Endothelial cell of umbilical vein (primary cell): Measurements from ENCODE around the gene PDCD6IP. TPM values are rescaled to one million over a fixed set of nuclear protein-coding genes. Genes with fewer than 3 reads are reported as not detected.

Experiments
- BruUV-seq: library from RNA; stranded (reverse); fragments of 400-500 nt; replicated peaks from 2 replicates; lab custom pipeline; 2021; lab: Mats Ljungman, UMichigan
- CTCF ChIA-PET: fragments of 300-600, 350-600 bp; sonication (Branson Sonifier 250); formaldehyde crosslinking; loops from one replicate; lab custom pipeline; 2021; ENCODE audit warnings: antibody characterized with exemption, inconsistent platforms; lab: Charles Lee
- POLR2A ChIA-PET: fragments of 300-600, 350-600 bp; sonication (Branson Sonifier 250); formaldehyde crosslinking; loops from one replicate; lab custom pipeline; 2021; ENCODE audit warnings: antibody characterized with exemption, inconsistent platforms; lab: Charles Lee
- DNase-seq: peaks from one replicate; pipeline ENCODE4 v3.0.0-alpha.2; 2011; ENCODE audit warnings: low read depth, low spot score
- FAIRE-seq: peaks from 2 replicates; lab custom pipeline; 2011; peaks lifted over from hg19 to GRCh38; lab: Jason Lieb, UNC
- H2AFZ ChIP-seq: 2 replicates; pipeline ENCODE4 v1.6.0; 2012; ENCODE audit warnings: low read depth, low read length, control low read depth, inconsistent platforms
- H3K27ac ChIP-seq: 2 replicates; pipeline ENCODE4 v1.5.1; 2011; ENCODE audit warnings: low read depth, mild to moderate bottlenecking, control low read depth, low read length, moderate library complexity; ENCODE audit not compliant: insufficient read depth
- H3K27me3 ChIP-seq, 2 experiments: 2 replicates each; pipeline versions ENCODE4 v1.6.0 to v1.6.1; 2011; ENCODE audit warnings: low read length in 2 of 2, mixed read lengths in 1 of 2; ENCODE audit not compliant: control insufficient read depth in 2 of 2, insufficient read depth in 2 of 2
- H3K36me3 ChIP-seq, 2 experiments: 2 replicates in 1 of 2; 3 replicates in 1 of 2; pipeline ENCODE4 v1.5.1; 2011; ENCODE audit warnings: low read length in 2 of 2, mild to moderate bottlenecking in 1 of 2, moderate library complexity in 1 of 2; ENCODE audit not compliant: control insufficient read depth in 2 of 2, insufficient read depth in 2 of 2; ENCODE audit errors: extremely low read depth in 1 of 2
- H3K4me1 ChIP-seq: 3 replicates; pipeline ENCODE4 v1.5.1; 2011; ENCODE audit warnings: mild to moderate bottlenecking, low read length; ENCODE audit not compliant: control insufficient read depth, insufficient read depth; ENCODE audit errors: extremely low read depth
- H3K4me2 ChIP-seq: 2 replicates; pipeline ENCODE4 v1.6.1; 2011; ENCODE audit warnings: low read length, control low read depth, mixed read lengths; ENCODE audit not compliant: insufficient read depth
- H3K4me3 ChIP-seq, 3 experiments: fragments of 200-600 bp in 1 of 3; sonication (generic), shearing (Covaris generic) in 1 of 3; replicated peaks in 1 of 3; 2 replicates each; pipeline ENCODE4 v1.5.1; 2011 to 2016; ENCODE audit warnings: control low read depth in 3 of 3, low read length in 3 of 3, mild to moderate bottlenecking in 2 of 3, inconsistent platforms in 1 of 3, low read depth in 1 of 3, moderate library complexity in 1 of 3; ENCODE audit not compliant: insufficient read depth in 1 of 3
- H3K79me2 ChIP-seq: 2 replicates; pipeline ENCODE4 v1.6.0; 2012; ENCODE audit warnings: low read length, inconsistent platforms; ENCODE audit not compliant: control insufficient read depth, insufficient read depth
- H3K9ac ChIP-seq: replicated peaks from 2 replicates; pipeline ENCODE3; 2011; ENCODE audit warnings: low read length, control low read depth; ENCODE audit not compliant: insufficient read depth; ENCODE audit errors: extremely low read depth
- H3K9me1 ChIP-seq: replicated peaks from 3 replicates; pipeline ENCODE4 v1.6.0; 2011; ENCODE audit warnings: mild to moderate bottlenecking, low read length; ENCODE audit not compliant: control insufficient read depth, insufficient read depth; ENCODE audit errors: extremely low read depth
- H3K9me3 ChIP-seq: replicated peaks from 2 replicates; pipeline ENCODE4 v1.5.1; 2012; ENCODE audit warnings: low read length, inconsistent platforms; ENCODE audit not compliant: control insufficient read depth, insufficient read depth
- H4K20me1 ChIP-seq: replicated peaks from 2 replicates; pipeline ENCODE3; 2011; ENCODE audit warnings: mild to moderate bottlenecking, low read length; ENCODE audit not compliant: control insufficient read depth, insufficient read depth; ENCODE audit errors: extremely low read depth
- EZH2 ChIP-seq: IDR thresholded peaks from 2 replicates; pipeline ENCODE4 v1.6.1; 2012; ENCODE audit warnings: borderline replicate concordance, low read depth, mild to moderate bottlenecking, moderate library complexity, low read length, inconsistent platforms; ENCODE audit not compliant: severe bottlenecking
- FOS ChIP-seq: IDR thresholded peaks from 2 replicates; pipeline ENCODE4 v1.6.1; 2011; ENCODE audit warnings: mild to moderate bottlenecking, low read length, moderate library complexity, borderline replicate concordance; ENCODE audit not compliant: insufficient read depth
- GATA2 ChIP-seq: IDR thresholded peaks from 2 replicates; pipeline ENCODE4 v1.7.0; 2011; ENCODE audit warnings: low read depth, mild to moderate bottlenecking, moderate library complexity, mixed read lengths, low read length; ENCODE audit not compliant: insufficient read length, insufficient read depth
- JUN ChIP-seq: IDR thresholded peaks from 2 replicates; pipeline ENCODE4 v1.6.1; 2011; ENCODE audit warnings: borderline replicate concordance, low read depth; ENCODE audit not compliant: insufficient read length, insufficient read depth
- MAX ChIP-seq: IDR thresholded peaks from 2 replicates; pipeline ENCODE4 v1.6.1; 2011; ENCODE audit not compliant: insufficient read depth, insufficient read length
- MYC ChIP-seq: IDR thresholded peaks from one replicate; pipeline ENCODE4 v1.6.1; 2011; ENCODE audit warnings: mild to moderate bottlenecking, low read depth, low read length
- POLR2A ChIP-seq: IDR thresholded peaks from 2 replicates; pipeline ENCODE4 v1.6.1; 2012; ENCODE audit warnings: low read depth, mild to moderate bottlenecking, control low read depth, low read length
- POLR2AphosphoS5 ChIP-seq: IDR thresholded peaks from 2 replicates; pipeline ENCODE4 v1.6.1; 2012; ENCODE audit warnings: low read depth, mild to moderate bottlenecking, control low read depth, low read length, moderate library complexity; ENCODE audit not compliant: insufficient read depth
- dilution Hi-C: fragments of 300-500 bp; cut with MboI; formaldehyde crosslinking; loops from one replicate; pipeline ENCODE4 v1.15.0; 2019; ENCODE audit warnings: low sequenced_read_pairs; ENCODE audit not compliant: extremely low pct_ligation_motif_present
- intact Hi-C: fragments of 100-400 bp; cut with micrococcal nuclease; formaldehyde crosslinking; loops from one replicate; pipeline ENCODE4 v1.10.0; 2022
- polyA plus RNA-seq, 4 experiments: library from polyadenylated mRNA; depleted of rRNA in 3 of 4; stranded (reverse) in 3 of 4; unstranded in 1 of 4; fragments of >200 nt; gene quantifications; 2 replicates each; pipeline versions ENCODE4 v1.2.1 to v1.2.3, GENCODE V29; 2011 to 2012; ENCODE audit warnings: missing spikeins in 1 of 4
- total RNA-seq: library from RNA; stranded (reverse); gene quantifications from 2 replicates; pipeline ENCODE4 v1.2.3, GENCODE V29; 2021
- TF ChIP-seq, protein P1 (sequence below), 2 donors: IDR thresholded peaks; 1 replicate in 1 of 2; 2 replicates in 1 of 2; pipeline ENCODE4 v1.5.1; 2011; ENCODE audit warnings: low read length in 2 of 2, mild to moderate bottlenecking in 2 of 2, moderate library complexity in 2 of 2, control low read depth in 1 of 2, inconsistent platforms in 1 of 2, low read depth in 1 of 2; ENCODE audit not compliant: insufficient read depth in 1 of 2; ENCODE audit errors: extremely low read depth in 1 of 2

Gene PDCD6IP
- total and polyA plus RNA-seq, 2 donors (not counting 3 experiments of a cell fraction or from before 2014, with no cell fraction given), result 106 to 265 TPM

GRCh38 chr3:33889394-33890039 is 91.1 kb downstream of the PDCD6IP start:
- no peak for TF ChIP-seq FOS
- no peak for TF ChIP-seq EZH2
- no peak for TF ChIP-seq MYC
- no peak for TF ChIP-seq MAX
- TF ChIP-seq, protein P1, sequence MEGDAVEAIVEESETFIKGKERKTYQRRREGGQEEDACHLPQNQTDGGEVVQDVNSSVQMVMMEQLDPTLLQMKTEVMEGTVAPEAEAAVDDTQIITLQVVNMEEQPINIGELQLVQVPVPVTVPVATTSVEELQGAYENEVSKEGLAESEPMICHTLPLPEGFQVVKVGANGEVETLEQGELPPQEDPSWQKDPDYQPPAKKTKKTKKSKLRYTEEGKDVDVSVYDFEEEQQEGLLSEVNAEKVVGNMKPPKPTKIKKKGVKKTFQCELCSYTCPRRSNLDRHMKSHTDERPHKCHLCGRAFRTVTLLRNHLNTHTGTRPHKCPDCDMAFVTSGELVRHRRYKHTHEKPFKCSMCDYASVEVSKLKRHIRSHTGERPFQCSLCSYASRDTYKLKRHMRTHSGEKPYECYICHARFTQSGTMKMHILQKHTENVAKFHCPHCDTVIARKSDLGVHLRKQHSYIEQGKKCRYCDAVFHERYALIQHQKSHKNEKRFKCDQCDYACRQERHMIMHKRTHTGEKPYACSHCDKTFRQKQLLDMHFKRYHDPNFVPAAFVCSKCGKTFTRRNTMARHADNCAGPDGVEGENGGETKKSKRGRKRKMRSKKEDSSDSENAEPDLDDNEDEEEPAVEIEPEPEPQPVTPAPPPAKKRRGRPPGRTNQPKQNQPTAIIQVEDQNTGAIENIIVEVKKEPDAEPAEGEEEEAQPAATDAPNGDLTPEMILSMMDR (IDR thresholded peaks at IDR 0.05; ENCODE audit: extremely low read depth in 1 of 2, insufficient read depth in 1 of 2, low read depth in 1 of 2, low read length in 2 of 2), result no peak
- no peak for TF ChIP-seq POLR2A
- TF ChIP-seq JUN, result no peak
- TF ChIP-seq POLR2AphosphoS5, result no peak
- no peak for TF ChIP-seq GATA2
- POLR2A ChIA-PET, result no interaction called here
- H3K9ac ChIP-seq, result no peak overlapping the region
- no peak overlapping the region for H3K27ac ChIP-seq
- peaks cover 0 to 12% of the 10 kb centered on the region in 2 experiments for H3K27me3 ChIP-seq
- BruUV-seq, result no TSS peak
- H3K4me1 ChIP-seq, result no peaks in the 10 kb centered on the region
- no peak overlapping the region for H3K4me2 ChIP-seq
- H3K4me3 ChIP-seq, result no peak overlapping the region
- no peaks in the 10 kb centered on the region for H3K79me2 ChIP-seq
- CTCF ChIA-PET, result interaction anchor here (1.3 to 3.9 kb wide), 2 partner anchors 10 to 795 kb away, joined by 4 to 14 read pairs; no protein-coding TSS in a partner anchor
- H3K36me3 ChIP-seq, result no peaks in the 10 kb centered on the region
- H2AFZ ChIP-seq, result no peak overlapping the region
- no peak for FAIRE-seq
- no peaks in the 10 kb centered on the region for H3K9me3 ChIP-seq
- no peak for DNase-seq
- dilution Hi-C loops (no loop called here), intact Hi-C loops (no loop called here)
- H4K20me1 ChIP-seq, result no peaks in the 10 kb centered on the region
- no peaks in the 10 kb centered on the region for H3K9me1 ChIP-seq
